ENCODE measurements around the gene TIGD3.

- TF ChIP-seq CTCF (IDR thresholded peaks at IDR 0.05; ENCODE audit: insufficient read depth, low read length, poor library complexity, severe bottlenecking) (no peak), EZH2phosphoT487 (conservative IDR thresholded peaks at IDR 0.05; ENCODE audit: low read length) (no peak)
Measured at GRCh38 chr11:65404638-65405339, 50.2 kb downstream of the TIGD3 start.

Measured in SU-DHL-6 (cell line).